Measurements from ENCODE around the gene SSX2B.
"Not testable (repeated sequence)": the region's sequence is repeated elsewhere in the genome, so short reads cannot be mapped to it uniquely, and the experiment has no call there.

Gene SSX2B, protein sequence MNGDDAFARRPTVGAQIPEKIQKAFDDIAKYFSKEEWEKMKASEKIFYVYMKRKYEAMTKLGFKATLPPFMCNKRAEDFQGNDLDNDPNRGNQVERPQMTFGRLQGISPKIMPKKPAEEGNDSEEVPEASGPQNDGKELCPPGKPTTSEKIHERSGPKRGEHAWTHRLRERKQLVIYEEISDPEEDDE

GRCh38 chrX:52750952-52751351 lies at the start of gene SSX2B:
SSX2B (plus strand) TSS chrX:52751252; CDS start chrX:52752681, 1,429 bp downstream.
- DNase-seq (ENCODE audit: low spot score), result not testable (repeated sequence)

- not testable (repeated sequence) for DNase-seq (ENCODE audit: low spot score)
Measured at GRCh38 chrX:52707078-52707477, 44.0 kb upstream of the SSX2B start, which contains the start of gene SSX2. SSX2 (minus strand) TSS chrX:52707178; CDS start chrX:52705749, 1,429 bp downstream.

DNA sequence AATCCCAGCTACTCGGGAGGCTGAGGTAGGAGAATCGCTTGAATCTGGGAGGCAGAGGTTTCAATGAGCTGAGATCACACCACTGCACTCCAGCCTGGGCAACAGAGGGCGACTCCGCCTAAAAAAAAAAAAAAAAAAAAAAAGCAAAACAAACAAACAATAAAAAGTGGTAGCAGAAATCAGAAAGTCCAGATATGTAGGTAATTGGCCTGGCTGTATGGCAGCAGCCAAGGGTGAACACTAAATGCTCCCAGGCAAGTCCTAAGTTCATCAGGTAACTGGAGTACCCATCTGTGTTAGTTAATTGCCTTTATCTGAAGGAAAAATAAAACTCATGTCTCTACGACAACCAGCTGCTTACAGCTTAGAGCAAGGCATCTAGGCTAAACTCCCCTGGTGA lies 14.9 kb downstream of the SSX2B start:
- not testable (repeated sequence) for DNase-seq (ENCODE audit: low spot score)

DNA sequence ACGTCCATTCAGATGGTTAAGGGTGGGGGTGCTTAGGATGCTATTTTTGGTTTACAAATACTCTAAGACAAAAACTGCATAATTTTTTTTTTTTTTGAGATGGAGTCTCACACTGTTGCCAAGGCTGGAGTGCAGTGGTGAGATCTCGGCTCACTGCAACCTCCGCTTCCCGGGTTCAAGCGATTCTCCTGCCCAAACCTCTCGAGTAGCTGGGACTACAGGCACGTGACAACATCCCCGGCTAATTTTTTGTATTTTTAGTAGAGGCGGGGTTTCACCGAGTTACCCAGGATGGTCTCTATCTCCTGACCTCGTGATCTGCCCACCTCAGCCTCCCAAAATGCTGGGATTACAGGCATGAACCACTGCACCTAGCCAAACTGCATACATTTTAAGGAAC lies 22.5 kb downstream of the SSX2B start:
- not testable (repeated sequence) for DNase-seq (ENCODE audit: low spot score)

DNA sequence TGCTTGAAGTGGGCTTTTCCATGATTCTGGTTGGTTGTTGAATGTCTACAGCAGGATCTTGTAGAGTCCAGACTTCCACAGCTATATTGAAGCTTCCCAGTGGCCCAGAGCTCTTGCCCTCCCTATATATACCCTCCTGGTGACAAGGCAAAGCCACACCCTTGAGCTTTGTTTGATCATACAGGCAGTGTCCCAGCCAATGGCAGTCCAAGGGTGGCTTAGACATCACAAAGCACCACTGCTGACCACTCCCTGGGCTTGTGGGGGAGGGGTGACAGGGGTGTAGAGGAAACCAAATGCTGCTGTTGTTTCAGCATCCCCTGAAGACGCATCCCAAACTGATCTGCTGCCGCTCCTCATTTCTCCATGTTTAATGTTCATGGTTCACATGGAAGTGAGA lies 46.3 kb downstream of the SSX2B start, which contains the start of gene SPANXN5:
Gene SPANXN5, minus strand, starts transcription at position 101 of the 400 bp plus-strand sequence. Its CDS starts 79 bp downstream, at position 22.
- not testable (repeated sequence) for DNase-seq (ENCODE audit: low spot score)

DNA sequence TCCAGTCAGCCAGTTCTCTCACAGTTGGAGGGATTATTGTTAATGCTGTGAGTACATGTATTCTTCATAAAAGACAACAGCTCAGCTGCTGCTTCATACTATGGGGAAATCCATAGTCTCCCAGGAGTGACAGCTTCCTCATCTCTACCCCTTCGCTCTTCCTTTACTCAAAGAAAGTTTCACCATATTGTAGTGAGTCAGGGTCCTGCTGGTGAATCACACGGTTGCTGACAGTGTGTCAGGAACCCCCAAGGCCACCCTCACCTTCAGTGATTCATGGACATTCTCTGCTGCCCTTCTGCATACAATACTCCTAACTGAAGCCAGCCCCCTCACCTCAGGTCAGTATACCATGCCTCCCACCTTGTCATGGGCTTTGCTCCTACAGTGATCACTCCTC lies 53.8 kb downstream of the SSX2B start:
- DNase-seq (ENCODE audit: low spot score), result not testable (repeated sequence)
